Panc1 (cell line): ENCODE data around the gene NUAK2. TPM values are rescaled to one million over a fixed set of nuclear protein-coding genes. Genes with fewer than 3 reads are reported as not detected.
A peak's percentile ranks its signal among the peaks of the same experiment; 100 is the strongest.

ENCODE experiments used
- ATAC-seq: fragments of 200-7000 bp; cut with Tn5 transposase; 2 replicates; pipeline ENCODE4 v1.9.1; 2020; ENCODE audit warnings: mild to moderate bottlenecking, moderate library complexity
- BruUV-seq: library from RNA; stranded (reverse); fragments of 400-500 nt; replicated peaks from 2 replicates; lab custom pipeline; 2021; lab: Mats Ljungman, UMichigan
- CTCF ChIA-PET: fragments of 300-600 bp; sonication (Branson Sonifier 250); formaldehyde crosslinking; loops from one replicate; lab custom pipeline; 2022; ENCODE audit warnings: antibody characterized with exemption; lab: Charles Lee
- POLR2A ChIA-PET: fragments of 300-600 bp; sonication (Branson Sonifier 250); formaldehyde crosslinking; loops from one replicate; lab custom pipeline; 2022; ENCODE audit warnings: antibody characterized with exemption; lab: Charles Lee
- DNase-seq: peaks from one replicate; pipeline ENCODE4 v3.0.0-alpha.2; 2010; ENCODE audit warnings: low read depth, low spot score
- H3K27ac ChIP-seq: 2 replicates; pipeline ENCODE4 v1.5.1; 2011; ENCODE audit warnings: mild to moderate bottlenecking, low read length, inconsistent platforms
- H3K27me3 ChIP-seq: fragments of 200-500 bp; sonication (Bioruptor generic); 2 replicates; pipeline ENCODE4 v1.6.0; 2014; ENCODE audit warnings: low read length, inconsistent platforms; ENCODE audit not compliant: control insufficient read depth, insufficient read depth
- H3K36me3 ChIP-seq: fragments of 200-500 bp; sonication (Bioruptor generic); 2 replicates; pipeline ENCODE4 v1.5.1; 2014; ENCODE audit warnings: inconsistent platforms, mild to moderate bottlenecking, low read length, moderate library complexity; ENCODE audit not compliant: control insufficient read depth, insufficient read depth
- H3K4me1 ChIP-seq: 2 replicates; pipeline ENCODE4 v1.5.1; 2011; ENCODE audit warnings: inconsistent platforms, mild to moderate bottlenecking, low read length, moderate library complexity; ENCODE audit not compliant: control insufficient read depth, insufficient read depth
- H3K4me3 ChIP-seq, 2 experiments: 2 replicates each; pipeline ENCODE4 v1.5.1; 2011 to 2012; ENCODE audit warnings: low read depth in 2 of 2, low read length in 2 of 2, mild to moderate bottlenecking in 2 of 2, inconsistent platforms in 1 of 2, moderate library complexity in 1 of 2
- H3K9me3 ChIP-seq: fragments of 200-500 bp; sonication (Bioruptor generic); 2 replicates; pipeline ENCODE4 v1.5.1; 2014; ENCODE audit warnings: low read depth, mild to moderate bottlenecking, inconsistent platforms, low read length, moderate library complexity; ENCODE audit not compliant: control insufficient read depth, insufficient read depth
- POLR2AphosphoS5 ChIP-seq: IDR thresholded peaks from 2 replicates; pipeline ENCODE4 v1.6.1; 2012; ENCODE audit warnings: mild to moderate bottlenecking, low read depth, low read length, moderate library complexity
- SIN3A ChIP-seq: IDR thresholded peaks from 2 replicates; pipeline ENCODE4 v1.6.1; 2012; ENCODE audit warnings: low read depth, mild to moderate bottlenecking, low read length, moderate library complexity, borderline replicate concordance; ENCODE audit not compliant: insufficient read depth
- TCF7L2 ChIP-seq: IDR thresholded peaks from 2 replicates; pipeline ENCODE4 v1.6.1; 2011; ENCODE audit warnings: mild to moderate bottlenecking, low read depth, low read length, inconsistent platforms
- in situ Hi-C: cut with HindIII; loops from 2 replicates; pipeline ENCODE4 v1.10.0; 2016; ENCODE audit warnings: low sequenced_read_pairs, low pct_unique_long_range_greater_than_20kb
- intact Hi-C: fragments of 100-400 bp; cut with micrococcal nuclease; formaldehyde crosslinking; loops from one replicate; pipeline ENCODE4 v1.10.0; 2022; ENCODE audit not compliant: unreplicated experiment
- total RNA-seq: library from RNA; stranded (reverse); gene quantifications from one replicate; pipeline ENCODE4 v1.2.1, GENCODE V29; 2021; ENCODE audit not compliant: unreplicated experiment
- TF ChIP-seq, protein P1 (sequence below), 2 experiments: IDR thresholded peaks; 2 replicates each; pipeline ENCODE4 v1.6.1; 2011 to 2012; ENCODE audit warnings: low read depth in 2 of 2, control low read depth in 1 of 2, low read length in 1 of 2, mild to moderate bottlenecking in 1 of 2, moderate library complexity in 1 of 2; ENCODE audit not compliant: insufficient read depth in 1 of 2
- TF ChIP-seq, protein P2 (sequence below): fragments of 450-650 bp; IDR thresholded peaks from 2 replicates; pipeline ENCODE4 v1.5.1; 2017; ENCODE audit warnings: mild to moderate bottlenecking

The NUAK2 gene
- total RNA-seq, 1 experiment from 2014 or later = 17.4 TPM

DNA sequence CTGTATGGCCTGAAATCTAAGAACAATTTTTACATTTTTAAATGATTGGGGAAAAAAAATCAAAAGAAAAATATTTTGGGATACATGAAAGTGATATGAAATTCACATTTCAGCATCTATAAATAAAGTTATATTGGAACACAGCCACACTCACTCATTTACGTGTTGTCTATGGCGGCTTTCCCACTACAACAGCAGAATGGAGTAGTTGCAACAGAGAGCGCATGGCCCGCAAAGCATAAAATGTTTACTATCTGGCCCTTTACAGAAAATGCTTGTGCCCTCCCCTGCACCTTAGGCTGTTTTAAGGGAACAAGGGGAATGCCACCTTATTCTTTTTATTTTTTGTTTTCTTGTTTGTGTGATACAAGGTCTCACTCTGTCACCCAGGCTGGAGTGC lies 31.6 kb upstream of the NUAK2 start:
- Histone ChIP-seq H3K4me1 (no peaks in the 10 kb centered on the region), H3K9me3 (no peaks in the 10 kb centered on the region), H3K36me3 (no peaks in the 10 kb centered on the region), H3K4me3 (no peak overlapping the region), H3K27me3 (no peaks in the 10 kb centered on the region), H3K27ac (no peak overlapping the region)
- intact Hi-C loops = no loop called here
- ATAC-seq (no peak), DNase-seq (no peak)
- no TSS peak for BruUV-seq
- in situ Hi-C loops = no loop called here
- POLR2A ChIA-PET = interaction anchor here (0.6 kb wide), 1 partner anchor 13 kb away, joined by 3 read pairs; no protein-coding TSS in a partner anchor
- TF ChIP-seq TCF7L2 = no peak
- TF ChIP-seq, protein P1, sequence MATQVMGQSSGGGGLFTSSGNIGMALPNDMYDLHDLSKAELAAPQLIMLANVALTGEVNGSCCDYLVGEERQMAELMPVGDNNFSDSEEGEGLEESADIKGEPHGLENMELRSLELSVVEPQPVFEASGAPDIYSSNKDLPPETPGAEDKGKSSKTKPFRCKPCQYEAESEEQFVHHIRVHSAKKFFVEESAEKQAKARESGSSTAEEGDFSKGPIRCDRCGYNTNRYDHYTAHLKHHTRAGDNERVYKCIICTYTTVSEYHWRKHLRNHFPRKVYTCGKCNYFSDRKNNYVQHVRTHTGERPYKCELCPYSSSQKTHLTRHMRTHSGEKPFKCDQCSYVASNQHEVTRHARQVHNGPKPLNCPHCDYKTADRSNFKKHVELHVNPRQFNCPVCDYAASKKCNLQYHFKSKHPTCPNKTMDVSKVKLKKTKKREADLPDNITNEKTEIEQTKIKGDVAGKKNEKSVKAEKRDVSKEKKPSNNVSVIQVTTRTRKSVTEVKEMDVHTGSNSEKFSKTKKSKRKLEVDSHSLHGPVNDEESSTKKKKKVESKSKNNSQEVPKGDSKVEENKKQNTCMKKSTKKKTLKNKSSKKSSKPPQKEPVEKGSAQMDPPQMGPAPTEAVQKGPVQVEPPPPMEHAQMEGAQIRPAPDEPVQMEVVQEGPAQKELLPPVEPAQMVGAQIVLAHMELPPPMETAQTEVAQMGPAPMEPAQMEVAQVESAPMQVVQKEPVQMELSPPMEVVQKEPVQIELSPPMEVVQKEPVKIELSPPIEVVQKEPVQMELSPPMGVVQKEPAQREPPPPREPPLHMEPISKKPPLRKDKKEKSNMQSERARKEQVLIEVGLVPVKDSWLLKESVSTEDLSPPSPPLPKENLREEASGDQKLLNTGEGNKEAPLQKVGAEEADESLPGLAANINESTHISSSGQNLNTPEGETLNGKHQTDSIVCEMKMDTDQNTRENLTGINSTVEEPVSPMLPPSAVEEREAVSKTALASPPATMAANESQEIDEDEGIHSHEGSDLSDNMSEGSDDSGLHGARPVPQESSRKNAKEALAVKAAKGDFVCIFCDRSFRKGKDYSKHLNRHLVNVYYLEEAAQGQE (IDR thresholded peaks at IDR 0.05; ENCODE audit: insufficient read depth in 1 of 2, low read depth in 2 of 2, low read length in 1 of 2) = no peak
- TF ChIP-seq, protein P2, sequence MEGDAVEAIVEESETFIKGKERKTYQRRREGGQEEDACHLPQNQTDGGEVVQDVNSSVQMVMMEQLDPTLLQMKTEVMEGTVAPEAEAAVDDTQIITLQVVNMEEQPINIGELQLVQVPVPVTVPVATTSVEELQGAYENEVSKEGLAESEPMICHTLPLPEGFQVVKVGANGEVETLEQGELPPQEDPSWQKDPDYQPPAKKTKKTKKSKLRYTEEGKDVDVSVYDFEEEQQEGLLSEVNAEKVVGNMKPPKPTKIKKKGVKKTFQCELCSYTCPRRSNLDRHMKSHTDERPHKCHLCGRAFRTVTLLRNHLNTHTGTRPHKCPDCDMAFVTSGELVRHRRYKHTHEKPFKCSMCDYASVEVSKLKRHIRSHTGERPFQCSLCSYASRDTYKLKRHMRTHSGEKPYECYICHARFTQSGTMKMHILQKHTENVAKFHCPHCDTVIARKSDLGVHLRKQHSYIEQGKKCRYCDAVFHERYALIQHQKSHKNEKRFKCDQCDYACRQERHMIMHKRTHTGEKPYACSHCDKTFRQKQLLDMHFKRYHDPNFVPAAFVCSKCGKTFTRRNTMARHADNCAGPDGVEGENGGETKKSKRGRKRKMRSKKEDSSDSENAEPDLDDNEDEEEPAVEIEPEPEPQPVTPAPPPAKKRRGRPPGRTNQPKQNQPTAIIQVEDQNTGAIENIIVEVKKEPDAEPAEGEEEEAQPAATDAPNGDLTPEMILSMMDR = no peak
- TF ChIP-seq SIN3A = no peak
- no peak for TF ChIP-seq POLR2AphosphoS5
- CTCF ChIA-PET = interaction anchor here (1.5 to 2.3 kb wide), 3 partner anchors 55 to 171 kb away, joined by 3 to 37 read pairs (median 29); no protein-coding TSS in a partner anchor

DNA sequence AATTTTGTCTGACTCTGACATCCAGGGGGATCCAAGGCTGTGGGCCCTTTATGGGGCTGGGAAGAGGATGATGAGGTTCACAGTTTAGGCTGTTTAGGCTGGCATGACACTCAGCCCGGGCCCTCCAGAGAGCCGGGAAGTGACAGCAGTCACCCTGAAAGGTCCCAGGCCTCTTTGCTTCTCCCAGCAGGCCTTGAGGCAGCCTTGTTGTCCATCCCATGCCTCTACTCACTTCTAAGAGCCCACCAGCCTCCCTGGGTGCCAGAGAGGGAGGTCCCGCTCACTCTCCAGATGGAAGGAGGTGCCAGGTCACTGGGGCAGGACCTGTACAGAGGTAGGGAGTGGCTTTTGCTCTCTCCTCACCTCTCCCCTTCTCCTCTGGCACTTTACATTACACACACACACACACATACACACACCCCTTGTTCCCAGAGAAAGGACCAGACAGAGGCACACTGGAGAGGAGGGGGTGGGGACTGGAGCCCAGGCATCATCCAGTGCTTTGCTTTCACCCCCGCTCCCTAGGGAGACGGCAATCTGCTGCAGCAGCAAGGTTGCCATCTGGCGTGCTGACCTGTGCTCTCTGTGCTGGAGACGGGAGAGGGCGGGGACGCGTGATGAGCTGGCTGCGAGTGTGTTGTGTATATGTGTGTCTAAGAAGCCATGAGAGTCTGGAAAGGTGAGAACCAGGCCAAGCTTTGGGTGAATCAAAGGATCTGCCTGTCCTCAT lies 30.6 kb upstream of the NUAK2 start:
- Histone ChIP-seq H3K27me3 (0 out of 2 replicates have a peak, but pooled peaks cover under 1% of the 10 kb centered on the region), H3K27ac (no peak overlapping the region), H3K9me3 (no peaks in the 10 kb centered on the region), H3K36me3 (no peaks in the 10 kb centered on the region), H3K4me3 (no peak overlapping the region), H3K4me1 (no peaks in the 10 kb centered on the region)
- ChIA-PET CTCF (interaction anchor here (0.5 to 0.8 kb wide), 2 partner anchors 168 to 173 kb away, joined by 3 to 4 read pairs; no protein-coding TSS in a partner anchor), POLR2A (no interaction called here)
- TF ChIP-seq SIN3A (no peak), POLR2AphosphoS5 (no peak), TCF7L2 (no peak)
- TF ChIP-seq, protein P1 (IDR thresholded peaks at IDR 0.05; ENCODE audit: insufficient read depth in 1 of 2, low read depth in 2 of 2, low read length in 1 of 2) = no peak
- TF ChIP-seq, protein P2 = no peak
- ATAC-seq (0 out of 2 replicates have a peak, but pooled peaks have one; percentile 49), DNase-seq (no peak)
- in situ Hi-C loops = no loop called here
- intact Hi-C loops = no loop called here
- no TSS peak for BruUV-seq
